ENCODE results near the gene STARD3.
"Not testable (repeated sequence)": the region's sequence is repeated elsewhere in the genome, so short reads cannot be mapped to it uniquely, and the experiment has no call there.

Gene STARD3

DNA sequence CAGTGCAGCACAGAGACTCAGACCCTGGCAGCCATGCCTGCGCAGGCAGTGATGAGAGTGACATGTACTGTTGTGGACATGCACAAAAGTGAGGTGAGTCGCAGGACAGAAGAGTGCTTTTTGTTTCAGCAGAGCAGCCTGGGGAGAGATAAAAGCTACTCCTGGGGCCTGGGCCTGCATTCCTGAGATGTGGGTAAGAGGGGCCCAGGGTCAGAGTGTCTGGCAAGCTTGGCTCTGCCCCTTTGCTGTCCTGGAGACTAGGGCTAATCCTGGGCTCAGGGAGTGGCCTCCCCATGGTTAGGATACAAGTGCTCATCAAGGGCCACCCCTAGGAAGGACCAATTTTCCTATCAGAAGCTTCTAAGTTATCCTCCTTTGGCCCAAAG lies 58.1 kb downstream of the STARD3 start:
- DNase-seq (ENCODE audit: low spot score) = no peak

DNA sequence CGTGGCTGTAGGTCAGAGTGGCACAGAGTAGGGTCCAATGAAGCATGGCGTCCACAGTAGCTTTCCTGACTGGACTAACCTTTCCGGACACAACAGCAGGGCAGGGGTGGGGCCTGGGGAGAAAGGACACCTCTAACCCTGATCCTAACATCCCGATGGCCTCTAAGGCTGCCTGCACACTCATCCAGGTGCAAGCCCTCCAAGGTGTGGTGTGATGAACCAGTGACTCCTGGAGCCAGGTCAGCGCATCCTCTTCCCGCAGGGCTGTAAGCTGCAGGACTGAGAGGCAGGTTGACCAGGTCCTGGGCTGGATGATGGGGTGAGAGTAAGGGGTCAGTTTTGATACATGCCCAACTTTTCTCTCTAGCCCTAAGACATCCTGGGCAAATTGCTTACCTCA lies 59.8 kb downstream of the STARD3 start:
- DNase-seq (ENCODE audit: low spot score) = no peak

DNA sequence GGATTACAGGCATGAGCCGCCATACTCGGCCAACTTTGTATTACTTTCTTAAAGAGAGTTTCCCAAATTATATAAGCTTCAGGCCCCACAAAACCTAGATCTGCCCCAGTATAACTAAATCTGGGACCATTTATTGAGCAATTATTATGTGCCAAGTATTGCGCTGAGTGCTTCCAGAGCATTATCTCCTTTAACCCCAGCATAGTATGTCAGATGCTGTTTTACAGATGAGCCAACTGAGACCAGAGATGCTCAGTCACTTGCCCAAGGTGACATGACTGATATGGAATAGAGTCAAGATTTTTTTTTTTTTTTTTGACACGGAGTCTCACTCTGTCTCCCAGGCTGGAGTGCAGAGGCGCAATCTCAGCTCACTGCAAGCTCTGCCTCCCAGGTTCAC lies 61.0 kb downstream of the STARD3 start:
- DNase-seq (ENCODE audit: low spot score) = no peak

DNA sequence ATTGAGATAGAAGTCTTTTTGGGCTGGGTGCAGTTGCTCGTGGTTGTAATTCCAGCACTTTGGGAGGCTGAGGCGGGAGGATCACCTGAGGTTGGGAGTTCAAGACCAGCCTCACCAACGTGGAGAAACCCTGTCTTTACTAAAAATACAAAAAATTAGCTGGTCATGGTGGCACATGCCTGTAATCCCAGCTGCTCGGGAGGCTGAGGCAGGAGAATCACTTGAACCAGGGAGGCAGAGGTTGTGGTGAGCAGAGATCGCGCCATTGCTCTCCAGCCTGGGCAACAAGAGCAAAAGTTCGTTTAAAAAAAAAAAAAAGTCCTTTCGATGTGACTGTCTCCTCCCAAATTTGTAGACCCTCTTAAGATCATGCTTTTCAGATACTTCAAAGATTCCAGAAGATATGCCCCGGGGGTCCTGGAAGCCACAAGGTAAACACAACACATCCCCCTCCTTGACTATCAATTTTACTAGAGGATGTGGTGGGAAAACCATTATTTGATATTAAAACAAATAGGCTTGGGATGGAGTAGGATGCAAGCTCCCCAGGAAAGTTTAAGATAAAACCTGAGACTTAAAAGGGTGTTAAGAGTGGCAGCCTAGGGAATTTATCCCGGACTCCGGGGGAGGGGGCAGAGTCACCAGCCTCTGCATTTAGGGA lies 62.3 kb downstream of the STARD3 start:
- DNase-seq (ENCODE audit: low spot score) = not testable (repeated sequence)

DNA sequence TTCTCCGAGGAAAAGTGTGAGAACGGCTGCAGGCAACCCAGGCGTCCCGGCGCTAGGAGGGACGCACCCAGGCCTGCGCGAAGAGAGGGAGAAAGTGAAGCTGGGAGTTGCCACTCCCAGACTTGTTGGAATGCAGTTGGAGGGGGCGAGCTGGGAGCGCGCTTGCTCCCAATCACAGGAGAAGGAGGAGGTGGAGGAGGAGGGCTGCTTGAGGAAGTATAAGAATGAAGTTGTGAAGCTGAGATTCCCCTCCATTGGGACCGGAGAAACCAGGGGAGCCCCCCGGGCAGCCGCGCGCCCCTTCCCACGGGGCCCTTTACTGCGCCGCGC lies 62.8 kb downstream of the STARD3 start, which contains the start of gene ERBB2:
Gene ERBB2 (plus strand): TSS at position 247 of the 330 bp plus-strand sequence. CDS start 175 bp downstream, outside the sequence.
- no peak for DNase-seq (ENCODE audit: low spot score)

DNA sequence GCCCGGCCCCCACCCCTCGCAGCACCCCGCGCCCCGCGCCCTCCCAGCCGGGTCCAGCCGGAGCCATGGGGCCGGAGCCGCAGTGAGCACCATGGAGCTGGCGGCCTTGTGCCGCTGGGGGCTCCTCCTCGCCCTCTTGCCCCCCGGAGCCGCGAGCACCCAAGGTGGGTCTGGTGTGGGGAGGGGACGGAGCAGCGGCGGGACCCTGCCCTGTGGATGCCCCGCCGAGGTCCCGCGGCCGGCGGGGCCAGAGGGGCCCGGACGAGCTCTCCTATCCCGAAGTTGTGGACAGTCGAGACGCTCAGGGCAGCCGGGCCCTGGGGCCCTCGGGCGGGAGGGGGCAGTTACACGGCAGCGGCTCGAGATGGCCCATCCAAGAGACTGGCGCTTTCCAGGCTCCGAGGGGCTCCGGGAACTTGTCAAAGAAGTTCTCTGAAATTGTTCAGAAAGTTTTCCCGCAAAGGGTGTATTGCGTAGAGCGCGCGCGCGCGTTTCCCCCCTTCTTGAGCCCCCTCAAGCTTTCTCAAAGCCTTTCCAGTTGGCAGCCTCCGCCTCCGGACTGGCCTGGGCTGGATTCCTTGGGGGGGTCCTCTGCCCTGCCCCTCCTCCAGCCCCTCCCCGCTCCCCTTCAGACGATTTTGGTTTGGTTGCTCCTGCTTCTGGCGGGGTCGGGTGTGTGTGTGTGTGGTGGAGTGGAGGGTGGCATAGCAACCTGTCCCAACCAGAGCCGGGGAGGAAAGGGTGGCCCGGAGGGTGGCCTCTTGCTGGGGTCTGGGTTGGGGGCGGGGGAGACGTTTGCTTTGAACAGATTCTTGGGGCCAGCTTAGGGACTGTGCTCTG lies 63.4 kb downstream of the STARD3 start:
- DNase-seq (ENCODE audit: low spot score) = no peak

DNA sequence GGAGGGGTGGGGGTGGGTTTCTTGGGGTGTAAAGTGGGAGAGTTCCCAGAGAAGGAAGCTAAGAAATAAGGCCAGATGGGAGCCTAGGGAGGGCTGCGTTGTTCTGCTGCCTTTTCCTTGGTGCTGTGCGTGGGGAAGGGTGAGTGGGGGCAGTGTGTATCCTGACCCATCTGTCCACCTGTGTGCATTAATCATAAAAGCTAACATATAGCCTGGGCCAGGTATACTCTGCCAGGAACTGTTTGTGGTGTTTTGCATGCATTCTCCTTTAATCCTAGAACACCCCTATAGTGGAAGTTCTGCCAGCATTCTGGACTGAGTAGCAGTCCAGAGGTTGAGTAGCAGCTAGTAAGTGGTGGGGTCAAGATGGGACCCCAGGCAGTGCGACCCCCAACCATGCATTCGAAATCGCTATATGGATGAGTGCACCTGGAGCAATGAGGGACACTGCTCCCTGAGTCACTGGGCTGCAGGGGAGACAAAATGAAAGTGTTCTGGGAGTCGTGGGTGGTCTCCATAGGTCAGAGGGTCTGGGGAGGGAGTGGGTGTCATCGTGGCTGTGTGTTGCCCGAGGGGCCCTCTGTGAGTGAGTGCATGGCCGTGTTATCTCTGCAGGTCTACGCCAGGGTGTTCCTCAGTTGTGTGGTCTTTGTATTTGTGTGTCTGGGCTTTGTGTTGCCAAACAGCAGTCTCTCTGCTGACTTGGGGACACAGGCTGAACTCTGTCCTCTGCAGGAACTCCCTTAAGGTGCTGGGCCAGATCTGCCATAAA lies 64.3 kb downstream of the STARD3 start:
- no peak for DNase-seq (ENCODE audit: low spot score)

DNA sequence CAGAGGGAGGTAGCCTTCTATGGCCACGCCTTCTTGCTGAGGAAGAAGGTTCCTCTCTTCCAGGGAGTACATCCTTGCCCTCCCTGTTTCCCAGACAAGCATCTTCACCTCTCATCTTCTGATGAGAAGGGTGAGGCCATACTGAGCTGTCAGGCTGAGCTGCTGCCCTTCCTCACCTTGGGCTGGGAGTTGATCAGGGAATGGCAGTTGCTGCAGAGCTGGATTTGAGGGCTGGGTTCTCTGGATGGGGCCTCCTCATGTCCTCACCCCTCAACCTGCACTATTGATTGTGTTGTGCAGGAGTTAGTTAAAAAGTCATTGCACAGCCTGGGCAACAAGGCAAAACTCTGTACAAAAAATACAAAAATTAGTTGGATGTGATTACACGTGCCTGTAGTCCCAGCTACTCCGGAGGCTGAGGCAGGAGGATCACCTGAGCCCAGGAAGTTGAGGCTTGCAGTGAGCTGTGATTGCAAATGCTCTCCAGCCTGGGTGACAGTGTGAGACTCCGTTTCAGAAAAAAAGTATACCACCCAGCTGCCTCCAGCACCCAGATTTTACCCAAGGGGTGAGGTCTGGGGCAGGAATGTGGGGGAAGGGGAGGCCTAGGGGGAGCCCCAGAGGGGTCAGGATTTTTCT lies 65.0 kb downstream of the STARD3 start:
- DNase-seq (ENCODE audit: low spot score) = no peak

DNA sequence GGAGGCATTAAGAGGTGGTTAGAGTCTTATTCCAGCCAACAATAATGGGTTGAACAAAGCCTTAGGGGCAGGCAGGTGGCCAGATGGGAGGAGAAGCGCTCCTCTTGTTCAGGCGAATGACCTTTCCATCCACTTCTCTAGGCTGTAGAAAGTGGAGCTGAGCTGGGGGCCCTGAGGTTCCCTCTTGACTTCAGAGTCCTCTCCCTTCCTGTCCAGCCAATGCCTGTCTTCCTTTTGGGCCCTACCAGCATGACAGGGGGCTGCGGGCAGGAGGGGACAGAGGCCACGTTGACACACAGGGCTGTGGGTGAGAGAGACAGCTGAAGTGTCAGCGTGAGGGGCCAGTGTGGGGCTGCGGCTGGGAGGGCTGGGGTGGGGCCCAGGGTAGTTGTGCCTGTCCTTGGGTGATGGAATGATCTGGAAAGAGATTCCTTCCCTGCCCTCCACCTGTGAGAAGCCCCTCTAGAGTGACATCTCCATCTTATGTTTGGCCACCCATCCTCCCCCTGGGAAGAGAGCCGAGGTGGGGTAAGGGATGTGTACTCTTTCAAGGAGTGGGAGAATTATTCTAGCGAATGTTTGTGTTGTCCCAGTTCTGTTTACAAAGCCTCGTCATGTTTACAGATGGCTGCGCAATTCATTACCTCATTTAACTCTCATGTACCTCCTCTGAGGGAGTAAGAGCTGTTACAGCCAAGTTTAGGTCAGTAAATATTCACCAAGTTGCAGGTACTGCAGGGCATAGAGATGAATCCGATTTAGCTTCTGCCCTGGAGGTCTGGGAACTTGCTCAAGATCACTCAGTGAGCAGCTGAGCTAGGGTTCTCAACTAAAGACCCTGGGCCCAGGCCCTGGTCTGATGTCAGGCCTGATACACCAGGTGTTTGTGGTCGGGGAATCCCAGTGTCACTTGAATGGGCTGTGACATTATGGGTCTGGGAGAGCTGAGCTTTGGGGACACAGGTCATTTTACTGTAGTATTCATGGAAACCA lies 66.3 kb downstream of the STARD3 start:
- no peak for DNase-seq (ENCODE audit: low spot score)

DNA sequence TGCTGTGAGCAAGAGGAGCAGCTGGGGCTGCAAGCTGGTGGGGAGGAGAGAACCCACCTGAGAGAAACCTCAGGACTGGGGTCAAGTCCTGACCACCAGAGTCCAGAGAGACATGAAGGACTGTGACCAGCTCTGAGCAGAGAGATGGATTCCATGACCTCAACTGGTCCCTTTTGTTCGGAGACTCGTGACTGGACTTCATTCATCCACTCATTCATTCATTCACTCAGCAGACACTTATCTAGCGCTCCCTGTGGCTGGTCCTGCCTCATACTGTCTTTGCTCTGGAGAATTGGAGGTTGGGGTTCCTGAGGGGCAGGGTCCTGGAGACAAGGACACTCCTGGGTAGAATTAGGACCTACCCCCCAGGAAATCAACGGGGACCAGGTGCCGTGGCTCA lies 67.0 kb downstream of the STARD3 start:
- no peak for DNase-seq (ENCODE audit: low spot score)

DNA sequence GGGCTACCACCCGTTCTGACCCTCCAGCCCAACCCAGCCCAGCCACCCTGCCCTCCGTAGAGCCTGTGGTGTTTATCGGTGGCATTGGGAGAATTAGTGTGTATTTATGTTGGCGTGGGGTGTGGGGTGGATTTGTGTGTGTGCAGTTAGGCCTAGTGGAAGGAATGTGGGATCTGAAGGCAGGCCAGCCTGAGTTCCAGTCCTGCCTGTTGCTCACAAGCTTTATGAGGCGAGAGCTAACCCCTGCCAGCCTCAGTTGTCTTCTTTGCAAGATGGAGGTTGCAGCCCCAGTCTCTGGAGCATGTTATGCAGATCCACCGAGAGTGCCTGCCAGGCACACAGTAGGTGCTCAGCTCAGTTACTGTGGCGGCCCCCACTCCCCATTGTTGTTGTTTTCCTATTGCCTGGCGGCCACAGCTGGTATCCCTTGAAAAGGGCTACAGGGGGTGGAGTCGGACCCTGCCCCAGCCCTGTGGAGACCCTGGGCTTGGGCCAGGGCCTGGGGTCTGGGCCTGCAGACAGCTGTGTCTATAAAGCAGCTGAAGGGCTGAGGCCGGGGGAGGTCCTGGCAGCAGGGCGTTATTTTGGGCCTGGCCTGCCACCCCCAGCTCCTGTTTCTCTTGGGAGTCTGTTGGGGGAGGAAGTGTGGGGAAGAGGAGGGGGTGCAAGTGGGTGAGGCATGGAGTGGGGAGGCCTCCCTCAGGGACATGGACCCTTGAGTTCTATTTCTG lies 68.0 kb downstream of the STARD3 start:
- DNase-seq (ENCODE audit: low spot score) = no peak

DNA sequence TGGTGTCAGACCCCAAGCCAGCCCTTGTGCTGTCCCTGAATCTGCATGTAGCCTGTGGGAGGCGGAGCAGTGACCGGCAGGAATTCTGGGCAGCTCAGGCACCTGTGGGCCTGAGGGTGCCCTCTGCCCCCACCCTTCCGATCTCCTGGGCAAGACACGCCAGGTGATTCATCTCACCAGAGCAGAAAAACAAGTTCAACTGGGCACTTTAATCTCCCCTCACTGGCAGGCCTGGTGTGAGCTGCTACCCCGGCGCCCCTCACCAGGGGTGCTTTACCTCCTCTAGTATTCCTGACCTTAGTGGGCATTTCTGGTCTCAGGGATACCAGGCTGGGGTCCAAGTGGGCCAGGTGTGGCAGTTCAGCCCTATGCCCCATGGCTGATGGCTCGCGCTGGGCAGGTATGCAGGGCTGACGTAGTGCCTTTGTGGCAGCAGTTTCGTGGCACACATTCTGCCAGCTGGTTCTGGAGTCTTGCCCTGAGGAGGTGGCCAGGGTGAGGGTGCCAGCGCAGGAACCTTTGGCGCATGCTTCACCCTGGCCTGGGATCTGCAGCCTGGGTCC lies 68.9 kb downstream of the STARD3 start:
- no peak for DNase-seq (ENCODE audit: low spot score)

DNA sequence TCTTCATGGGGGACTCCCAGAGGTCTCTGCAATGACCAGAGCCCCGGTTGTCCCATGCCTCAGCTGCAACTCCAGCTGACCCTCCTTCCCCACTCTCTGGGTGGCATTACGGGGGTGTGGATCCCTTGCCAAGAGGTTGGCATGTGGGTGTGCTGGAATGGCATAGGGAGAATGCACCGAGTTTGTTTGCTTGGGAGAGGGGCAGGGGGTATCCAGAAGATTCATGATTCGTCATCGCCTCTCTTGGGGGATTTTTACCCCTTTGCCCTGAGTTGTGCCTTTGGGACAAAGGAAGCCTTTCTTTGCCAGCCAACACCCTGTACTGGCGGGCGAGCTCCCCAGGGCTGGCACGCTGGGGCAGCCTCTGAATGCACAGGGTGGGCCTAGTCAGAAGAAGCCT lies 69.4 kb downstream of the STARD3 start:
- DNase-seq (ENCODE audit: low spot score) = no peak

DNA sequence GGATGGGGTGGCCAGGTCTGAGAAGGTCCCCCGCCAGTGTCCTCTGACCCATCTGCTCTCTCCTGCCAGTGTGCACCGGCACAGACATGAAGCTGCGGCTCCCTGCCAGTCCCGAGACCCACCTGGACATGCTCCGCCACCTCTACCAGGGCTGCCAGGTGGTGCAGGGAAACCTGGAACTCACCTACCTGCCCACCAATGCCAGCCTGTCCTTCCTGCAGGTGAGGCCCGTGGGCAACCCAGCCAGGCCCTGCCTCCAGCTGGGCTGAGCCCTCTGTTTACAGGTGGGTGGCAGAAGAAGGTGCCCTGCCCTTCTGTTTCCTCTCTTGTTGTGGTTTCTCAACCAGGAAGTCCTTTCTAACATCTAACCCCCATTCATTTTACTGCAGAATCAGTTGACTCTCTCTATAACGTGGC lies 70.0 kb downstream of the STARD3 start:
- no peak for DNase-seq (ENCODE audit: low spot score)

DNA sequence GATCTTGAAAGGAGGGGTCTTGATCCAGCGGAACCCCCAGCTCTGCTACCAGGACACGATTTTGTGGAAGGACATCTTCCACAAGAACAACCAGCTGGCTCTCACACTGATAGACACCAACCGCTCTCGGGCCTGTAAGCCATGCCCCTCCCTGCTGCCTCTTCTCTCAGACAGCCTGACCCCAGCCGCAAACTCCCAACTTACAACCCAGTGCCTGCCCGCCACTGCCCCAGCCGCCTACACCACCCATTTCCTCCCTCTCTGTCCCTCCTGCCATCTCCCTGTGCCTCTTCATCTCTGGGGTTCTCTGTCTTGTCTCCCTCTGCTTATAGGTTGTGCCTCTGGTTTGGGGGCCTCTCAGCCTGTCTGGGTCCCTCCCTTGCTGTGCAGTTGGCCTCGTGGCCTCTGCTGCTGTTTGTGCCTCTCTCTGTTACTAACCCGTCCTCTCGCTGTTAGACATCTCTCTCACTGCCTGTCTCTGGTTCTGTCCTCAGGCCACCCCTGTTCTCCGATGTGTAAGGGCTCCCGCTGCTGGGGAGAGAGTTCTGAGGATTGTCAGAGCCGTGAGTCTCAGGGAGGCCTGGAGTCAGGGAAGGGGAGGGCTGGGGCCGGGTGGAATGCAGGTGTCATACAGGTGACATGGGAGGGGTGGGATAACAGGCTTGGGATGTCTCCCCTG lies 72.5 kb downstream of the STARD3 start:
- DNase-seq (ENCODE audit: low spot score) = no peak

DNA sequence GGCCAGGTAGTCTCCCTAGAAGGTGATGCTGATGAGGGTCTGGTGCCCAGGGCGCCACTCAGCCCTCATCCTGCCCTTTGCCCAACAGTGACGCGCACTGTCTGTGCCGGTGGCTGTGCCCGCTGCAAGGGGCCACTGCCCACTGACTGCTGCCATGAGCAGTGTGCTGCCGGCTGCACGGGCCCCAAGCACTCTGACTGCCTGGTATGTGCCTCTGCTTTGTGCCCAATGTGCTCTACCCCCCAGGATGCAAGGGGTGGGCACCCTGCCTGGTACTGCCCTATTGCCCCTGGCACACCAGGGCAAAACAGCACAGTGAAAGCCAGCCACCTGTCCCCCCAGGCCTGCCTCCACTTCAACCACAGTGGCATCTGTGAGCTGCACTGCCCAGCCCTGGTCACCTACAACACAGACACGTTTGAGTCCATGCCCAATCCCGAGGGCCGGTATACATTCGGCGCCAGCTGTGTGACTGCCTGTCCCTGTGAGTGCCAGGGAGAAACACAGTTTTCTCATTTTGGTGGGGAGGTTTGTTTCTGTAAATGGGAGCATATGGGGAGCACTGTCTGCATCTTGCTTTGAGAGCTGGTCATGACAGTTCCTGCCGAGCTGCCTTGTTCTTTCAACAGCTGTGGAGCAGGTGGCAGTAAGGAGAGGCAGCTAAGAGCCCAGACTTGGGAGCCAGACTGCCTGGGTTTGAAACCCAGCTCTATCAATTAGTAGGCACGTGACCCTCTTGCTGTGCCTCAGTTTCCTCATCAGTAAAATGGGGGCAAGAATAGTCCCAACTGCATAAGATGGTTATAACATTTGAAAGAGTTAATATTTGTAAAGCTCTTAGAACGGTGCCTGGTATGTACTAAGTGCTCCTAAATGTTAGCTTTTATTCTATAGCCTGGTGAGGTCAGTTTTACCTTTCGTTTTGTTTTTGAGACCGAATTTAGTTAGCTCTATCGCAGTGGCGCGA lies 73.3 kb downstream of the STARD3 start:
- no peak for DNase-seq (ENCODE audit: low spot score)

DNA sequence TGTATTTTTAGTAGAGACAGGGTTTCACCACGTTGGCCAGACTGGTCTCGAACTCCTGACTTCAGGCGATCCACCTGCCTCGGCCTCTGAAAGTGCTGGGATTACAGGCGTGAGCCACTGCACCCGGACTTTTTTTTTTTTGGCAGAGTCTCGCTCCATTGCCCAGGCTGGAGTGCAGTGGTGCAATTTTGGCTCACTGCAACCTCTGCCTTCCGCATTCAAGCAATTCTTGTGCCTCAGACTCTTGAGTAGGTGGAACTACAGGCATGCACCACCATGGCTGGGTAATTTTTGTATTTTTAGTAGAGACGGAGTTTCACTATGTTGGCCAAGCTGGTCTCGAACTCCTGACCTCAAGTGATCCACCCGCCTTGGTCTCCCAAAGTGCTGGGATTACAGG lies 74.1 kb downstream of the STARD3 start:
- not testable (repeated sequence) for DNase-seq (ENCODE audit: low spot score)

DNA sequence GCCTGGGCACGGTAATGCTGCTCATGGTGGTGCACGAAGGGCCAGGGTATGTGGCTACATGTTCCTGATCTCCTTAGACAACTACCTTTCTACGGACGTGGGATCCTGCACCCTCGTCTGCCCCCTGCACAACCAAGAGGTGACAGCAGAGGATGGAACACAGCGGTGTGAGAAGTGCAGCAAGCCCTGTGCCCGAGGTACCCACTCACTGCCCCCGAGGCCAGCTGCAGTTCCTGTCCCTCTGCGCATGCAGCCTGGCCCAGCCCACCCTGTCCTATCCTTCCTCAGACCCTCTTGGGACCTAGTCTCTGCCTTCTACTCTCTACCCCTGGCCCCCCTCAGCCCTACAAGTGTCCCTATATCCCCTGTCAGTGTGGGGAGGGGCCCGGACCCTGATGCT lies 74.9 kb downstream of the STARD3 start:
- no peak for DNase-seq (ENCODE audit: low spot score)
